ENCODE measurements around the gene DCBLD2. TPM values are rescaled to one million over a fixed set of nuclear protein-coding genes. Genes with fewer than 3 reads are reported as not detected.

Gene DCBLD2
- total and polyA plus RNA-seq, 9 donors, result 13.5 to 58.7 (median 38.0) TPM

DNA sequence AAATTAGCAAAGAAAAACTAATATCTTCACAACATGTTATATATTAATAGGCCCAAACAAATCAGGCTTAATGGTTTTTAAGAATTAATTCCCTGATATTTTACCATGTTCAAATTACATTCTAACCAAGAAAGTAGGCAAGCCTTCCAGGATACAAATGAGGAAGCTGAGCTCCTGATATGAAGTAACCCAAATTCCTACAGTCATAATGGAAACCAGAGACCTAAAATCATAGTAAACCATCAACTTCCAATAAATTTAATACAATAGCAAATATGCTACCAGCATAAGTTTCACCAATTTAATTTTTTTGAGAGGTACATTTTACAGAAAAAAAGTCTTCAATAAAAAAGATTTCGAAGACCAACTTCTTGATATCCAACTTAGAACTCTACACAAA, 3.8 kb downstream of the DCBLD2 start:
- no peaks in the 10 kb centered on the region for H3K9me3 ChIP-seq
- H3K4me3 ChIP-seq, result no peak overlapping the region
- no peaks in the 10 kb centered on the region for H3K36me3 ChIP-seq
- intact Hi-C loops (cut with DNase I), result no loop called here
- WGBS, 3 donors, result 34 to 84% (median 42%) methylated on average over 1 of the region's 1 CpG
- DNase-seq, result no peak
- no peaks in the 10 kb centered on the region for H3K27me3 ChIP-seq
- peaks cover 3% of the 10 kb centered on the region for H3K4me1 ChIP-seq (ENCODE audit: insufficient read depth)
- TF ChIP-seq, protein P1, sequence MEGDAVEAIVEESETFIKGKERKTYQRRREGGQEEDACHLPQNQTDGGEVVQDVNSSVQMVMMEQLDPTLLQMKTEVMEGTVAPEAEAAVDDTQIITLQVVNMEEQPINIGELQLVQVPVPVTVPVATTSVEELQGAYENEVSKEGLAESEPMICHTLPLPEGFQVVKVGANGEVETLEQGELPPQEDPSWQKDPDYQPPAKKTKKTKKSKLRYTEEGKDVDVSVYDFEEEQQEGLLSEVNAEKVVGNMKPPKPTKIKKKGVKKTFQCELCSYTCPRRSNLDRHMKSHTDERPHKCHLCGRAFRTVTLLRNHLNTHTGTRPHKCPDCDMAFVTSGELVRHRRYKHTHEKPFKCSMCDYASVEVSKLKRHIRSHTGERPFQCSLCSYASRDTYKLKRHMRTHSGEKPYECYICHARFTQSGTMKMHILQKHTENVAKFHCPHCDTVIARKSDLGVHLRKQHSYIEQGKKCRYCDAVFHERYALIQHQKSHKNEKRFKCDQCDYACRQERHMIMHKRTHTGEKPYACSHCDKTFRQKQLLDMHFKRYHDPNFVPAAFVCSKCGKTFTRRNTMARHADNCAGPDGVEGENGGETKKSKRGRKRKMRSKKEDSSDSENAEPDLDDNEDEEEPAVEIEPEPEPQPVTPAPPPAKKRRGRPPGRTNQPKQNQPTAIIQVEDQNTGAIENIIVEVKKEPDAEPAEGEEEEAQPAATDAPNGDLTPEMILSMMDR (IDR thresholded peaks at IDR 0.05), result no peak
- no peak for TF ChIP-seq POLR2A (IDR thresholded peaks at IDR 0.05)
- no peak for TF ChIP-seq EP300 (IDR thresholded peaks at IDR 0.05)
- H3K27ac ChIP-seq, result no peak overlapping the region

DNA sequence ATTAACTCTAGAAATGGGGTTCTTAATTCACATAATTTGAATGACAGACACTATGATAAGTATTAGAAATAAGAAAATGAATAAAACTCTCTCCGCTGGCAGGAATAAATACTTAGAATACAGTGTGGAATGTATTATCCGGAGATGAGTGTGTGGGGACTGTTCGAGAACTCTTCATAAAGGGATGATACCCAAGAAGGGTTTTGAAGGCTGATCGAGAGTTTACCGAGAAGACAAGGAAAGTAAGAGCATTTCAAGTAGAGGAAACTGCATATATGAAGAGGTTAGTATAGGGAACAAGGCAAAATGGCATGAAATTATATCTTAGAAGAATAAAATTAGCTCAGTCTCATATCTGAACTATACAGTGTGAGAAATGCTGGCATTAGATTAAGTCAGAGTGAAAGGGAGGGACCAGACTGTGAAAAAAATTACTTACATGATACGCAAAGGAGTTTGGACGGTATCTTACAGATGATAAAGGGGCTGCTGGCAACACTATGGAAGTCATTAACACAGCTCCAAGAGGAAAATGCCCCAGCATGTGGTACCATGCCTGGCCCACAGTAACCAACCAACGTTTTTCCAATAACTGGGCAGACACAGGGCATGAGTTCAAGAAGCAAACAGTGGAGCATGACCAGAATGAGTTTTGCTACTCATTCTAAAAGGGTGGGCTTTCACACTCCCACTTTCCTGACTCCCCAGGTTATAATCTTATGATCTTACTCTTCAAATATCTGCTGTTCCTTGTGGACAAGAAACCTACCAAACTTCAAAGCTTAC, 6.5 kb downstream of the DCBLD2 start:
- H3K27ac ChIP-seq, result no peak overlapping the region
- H3K4me1 ChIP-seq (ENCODE audit: insufficient read depth), result peaks cover 7% of the 10 kb centered on the region
- no peaks in the 10 kb centered on the region for H3K9me3 ChIP-seq
- no peak overlapping the region for H3K4me3 ChIP-seq
- no peak for DNase-seq
- WGBS, 3 donors, result 90 to 92% (median 90%) methylated on average over 8 of the region's 8 CpGs
- intact Hi-C loops (cut with DNase I), result no loop called here
- no peaks in the 10 kb centered on the region for H3K27me3 ChIP-seq
- no peaks in the 10 kb centered on the region for H3K36me3 ChIP-seq
- TF ChIP-seq POLR2A (IDR thresholded peaks at IDR 0.05) (no peak), EP300 (IDR thresholded peaks at IDR 0.05) (no peak)
- TF ChIP-seq, protein P1 (IDR thresholded peaks at IDR 0.05), result no peak

DNA sequence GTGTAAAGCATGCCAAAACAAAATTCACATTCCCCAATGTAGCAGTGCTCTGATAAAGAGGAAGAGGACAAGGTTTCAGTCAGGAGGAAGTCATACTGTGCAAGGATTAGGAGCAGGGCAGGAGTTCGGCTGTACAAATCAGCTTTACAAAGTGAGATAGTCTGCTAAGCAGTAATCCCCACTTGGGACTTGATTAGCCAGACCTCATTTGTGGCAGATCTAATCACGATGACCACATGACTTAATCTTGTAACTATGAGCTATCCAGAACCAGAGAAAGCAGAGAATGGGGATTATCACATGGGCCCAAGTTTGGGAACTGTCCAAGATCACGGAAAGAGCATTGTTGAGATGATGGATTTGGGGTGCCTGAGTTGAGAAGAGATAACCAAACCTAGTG, 7.8 kb downstream of the DCBLD2 start:
- intact Hi-C loops (cut with DNase I), result no loop called here
- no peak for DNase-seq
- Histone ChIP-seq H3K27me3 (no peaks in the 10 kb centered on the region), H3K36me3 (no peaks in the 10 kb centered on the region), H3K4me1 (ENCODE audit: insufficient read depth) (peaks cover 9% of the 10 kb centered on the region), H3K27ac (no peak overlapping the region), H3K9me3 (no peaks in the 10 kb centered on the region), H3K4me3 (no peak overlapping the region)
- 47 to 57% (median 53%) methylated on average over 3 of the region's 3 CpGs for WGBS, 3 donors
- TF ChIP-seq EP300 (IDR thresholded peaks at IDR 0.05), result no peak
- TF ChIP-seq, protein P1 (IDR thresholded peaks at IDR 0.05), result no peak
- no peak for TF ChIP-seq POLR2A (IDR thresholded peaks at IDR 0.05)

DNA sequence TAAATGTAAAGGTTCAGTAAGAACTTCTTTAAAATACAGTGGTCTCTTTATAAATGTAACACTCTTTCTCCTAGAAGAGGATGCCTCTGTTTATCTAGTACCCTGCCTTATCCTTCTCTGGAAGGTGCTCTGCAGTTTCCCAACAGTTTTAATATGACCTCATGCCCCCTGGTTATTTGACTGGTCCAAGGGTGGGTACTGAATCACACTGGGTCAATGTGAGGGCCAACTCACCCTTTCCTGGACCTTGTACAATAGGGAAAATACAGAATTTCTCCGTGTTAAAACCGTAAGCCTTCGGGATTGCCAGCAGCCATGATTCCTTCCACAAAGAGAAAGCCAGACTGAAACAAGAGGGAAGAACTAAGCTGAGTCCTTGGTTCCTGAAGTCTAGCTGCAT, 9.2 kb downstream of the DCBLD2 start:
- peaks cover 9% of the 10 kb centered on the region for H3K4me1 ChIP-seq (ENCODE audit: insufficient read depth)
- WGBS, 3 donors, result 82 to 96% (median 93%) methylated on average over 3 of the region's 3 CpGs
- H3K4me3 ChIP-seq, result no peak overlapping the region
- H3K27me3 ChIP-seq, result no peaks in the 10 kb centered on the region
- no peaks in the 10 kb centered on the region for H3K9me3 ChIP-seq
- no peak for TF ChIP-seq EP300 (IDR thresholded peaks at IDR 0.05)
- TF ChIP-seq, protein P1 (IDR thresholded peaks at IDR 0.05), result no peak
- no peak for TF ChIP-seq POLR2A (IDR thresholded peaks at IDR 0.05)
- no peak for DNase-seq
- no peak overlapping the region for H3K27ac ChIP-seq
- no peaks in the 10 kb centered on the region for H3K36me3 ChIP-seq
- intact Hi-C loops (cut with DNase I), result no loop called here
